Neuron (in vitro differentiated cells): ENCODE results near the gene OR6B1.
"Not testable (repeated sequence)": the region's sequence is repeated elsewhere in the genome, so short reads cannot be mapped to it uniquely, and the experiment has no call there.

ENCODE experiments used
- H2AFZ ChIP-seq: one replicate; pipeline ENCODE4 v1.6.1; 2013; ENCODE audit warnings: low read depth, mild to moderate bottlenecking, inconsistent platforms, low read length, moderate library complexity
- H3K27me3 ChIP-seq: one replicate; pipeline ENCODE4 v1.6.1; 2013; ENCODE audit warnings: low read length; ENCODE audit not compliant: insufficient read depth
- H3K36me3 ChIP-seq: one replicate; pipeline ENCODE4 v1.6.1; 2013; ENCODE audit warnings: low read length; ENCODE audit not compliant: insufficient read depth
- H3K4me1 ChIP-seq: one replicate; pipeline ENCODE4 v1.6.1; 2013; ENCODE audit warnings: low read length; ENCODE audit not compliant: insufficient read depth
- H3K4me3 ChIP-seq: 2 replicates; pipeline ENCODE4 v1.5.1; 2013; ENCODE audit warnings: mild to moderate bottlenecking, low read length, moderate library complexity
- H3K9me3 ChIP-seq: one replicate; pipeline ENCODE4 v1.6.1; 2013; ENCODE audit warnings: low read length

The OR6B1 gene

DNA sequence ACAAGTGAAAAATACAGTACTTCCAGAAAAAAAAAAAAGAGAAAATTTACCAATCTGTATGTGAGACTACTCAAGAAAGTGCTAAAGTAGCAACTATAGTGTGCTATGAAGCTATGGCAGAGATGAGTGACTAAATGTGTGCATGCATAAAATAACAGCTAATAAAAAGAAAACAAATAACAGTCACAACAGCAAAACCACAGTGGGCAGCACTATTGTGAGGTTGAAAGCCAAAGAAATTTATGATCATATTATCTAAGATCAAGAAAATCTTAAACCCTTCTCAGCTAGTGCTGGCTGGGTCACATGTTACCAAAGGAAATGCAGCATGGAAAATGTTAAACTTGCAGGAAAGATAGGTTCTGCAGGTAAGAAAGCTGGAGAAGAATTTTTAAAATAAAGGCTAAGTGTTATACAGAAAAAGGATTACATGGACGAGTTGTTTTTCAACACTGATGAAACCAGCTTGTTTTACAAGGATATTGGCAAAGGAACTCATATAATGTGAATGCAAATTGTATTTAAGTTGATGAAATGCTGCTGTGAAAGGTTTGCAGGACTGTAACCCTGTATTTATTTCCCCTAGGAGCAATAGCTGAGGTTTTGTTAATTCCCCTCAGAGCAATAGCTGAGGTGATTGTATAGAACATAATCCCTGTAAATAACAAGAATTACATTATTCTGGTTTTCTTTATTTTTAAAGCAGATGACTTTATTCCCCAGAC is 33.0 kb downstream of the OR6B1 start:
- H3K4me1 ChIP-seq = no peaks in the 10 kb centered on the region
- H3K9me3 ChIP-seq = no peaks in the 10 kb centered on the region
- no peaks in the 10 kb centered on the region for H3K36me3 ChIP-seq
- H3K27me3 ChIP-seq = no peaks in the 10 kb centered on the region
- H2AFZ ChIP-seq = no peak overlapping the region
- no peak overlapping the region for H3K4me3 ChIP-seq

DNA sequence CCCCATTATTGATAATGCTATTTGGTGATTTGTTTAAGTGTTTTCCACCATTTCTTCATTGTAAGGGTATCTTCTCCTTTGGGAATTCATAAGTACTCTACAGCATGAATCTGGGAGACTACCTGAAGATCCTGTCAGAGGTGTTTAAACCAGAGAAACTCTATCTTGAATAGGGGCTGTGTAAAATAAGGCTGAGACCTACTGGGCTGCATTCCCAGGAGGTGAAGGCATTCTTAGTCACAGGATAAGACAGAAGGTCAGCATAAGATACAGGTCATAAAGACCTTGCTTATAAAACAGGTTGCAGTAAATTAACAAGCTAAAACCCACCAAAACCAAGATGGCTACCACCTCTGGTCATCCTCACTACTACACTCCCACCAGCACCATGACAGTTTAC is 35.3 kb downstream of the OR6B1 start:
- Histone ChIP-seq H3K4me3 (no peak overlapping the region), H3K9me3 (no peaks in the 10 kb centered on the region), H3K36me3 (no peaks in the 10 kb centered on the region), H3K4me1 (no peaks in the 10 kb centered on the region), H2AFZ (no peak overlapping the region), H3K27me3 (no peaks in the 10 kb centered on the region)

- H3K4me1 ChIP-seq = no peaks in the 10 kb centered on the region
- H3K4me3 ChIP-seq = no peak overlapping the region
- no peaks in the 10 kb centered on the region for H3K36me3 ChIP-seq
- H3K9me3 ChIP-seq = no peaks in the 10 kb centered on the region
- no peak overlapping the region for H2AFZ ChIP-seq
- no peaks in the 10 kb centered on the region for H3K27me3 ChIP-seq
These were observed 36.3 kb downstream of the OR6B1 start for GRCh38 chr7:144036302-144036885.

DNA sequence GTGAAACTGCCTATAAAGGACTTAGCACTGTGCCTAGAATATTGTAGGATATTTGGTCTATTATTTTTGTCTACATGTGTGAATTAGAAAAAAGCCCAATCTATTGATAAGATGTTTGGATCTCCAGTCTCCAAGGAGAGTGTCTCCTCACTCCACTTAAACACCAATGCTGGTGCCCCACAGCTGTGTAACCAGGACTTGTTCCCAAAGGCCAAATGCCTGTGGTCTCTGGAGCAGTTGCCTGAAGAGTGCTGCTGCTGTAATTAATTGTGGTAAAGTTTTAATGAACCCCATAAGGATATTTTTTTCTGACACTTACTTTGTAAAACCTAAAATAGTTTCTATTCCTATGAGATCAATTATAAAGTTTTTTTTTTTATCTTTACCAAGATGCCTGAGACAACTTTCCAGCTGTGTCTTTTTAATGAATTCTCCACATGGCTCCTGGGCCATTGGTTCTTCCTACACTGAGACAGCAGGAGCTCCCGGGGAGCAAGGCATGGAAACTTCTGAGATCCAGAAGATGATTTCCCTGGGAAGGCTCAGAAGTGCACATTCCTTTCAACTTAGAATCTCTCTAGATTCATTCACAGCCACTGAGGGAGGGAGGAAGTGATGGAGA is 37.4 kb downstream of the OR6B1 start:
- no peaks in the 10 kb centered on the region for H3K27me3 ChIP-seq
- no peak overlapping the region for H3K4me3 ChIP-seq
- no peaks in the 10 kb centered on the region for H3K36me3 ChIP-seq
- H3K4me1 ChIP-seq = no peaks in the 10 kb centered on the region
- no peaks in the 10 kb centered on the region for H3K9me3 ChIP-seq
- H2AFZ ChIP-seq = no peak overlapping the region

GRCh38 chr7:144038887-144039286 is 38.8 kb downstream of the OR6B1 start:
- Histone ChIP-seq H2AFZ (no peak overlapping the region), H3K4me1 (no peaks in the 10 kb centered on the region), H3K36me3 (no peaks in the 10 kb centered on the region), H3K27me3 (no peaks in the 10 kb centered on the region), H3K9me3 (no peaks in the 10 kb centered on the region), H3K4me3 (no peak overlapping the region)

- H3K9me3 ChIP-seq = no peaks in the 10 kb centered on the region
- no peak within 1 kb of the TSS for H3K4me3 ChIP-seq
- no peaks in the 10 kb centered on the region for H3K36me3 ChIP-seq
- H3K27me3 ChIP-seq = no peaks in the 10 kb centered on the region
- no peak within 1 kb of the TSS for H2AFZ ChIP-seq
- H3K4me1 ChIP-seq = no peaks in the 10 kb centered on the region
These were observed 48.5 kb downstream of the OR6B1 start, which contains the start of gene OR2A5 for GRCh38 chr7:144048648-144049047. TSS of gene OR2A5 (plus strand) at chr7:144048948. CDS start at chr7:144050402, 1,454 bp downstream.

DNA sequence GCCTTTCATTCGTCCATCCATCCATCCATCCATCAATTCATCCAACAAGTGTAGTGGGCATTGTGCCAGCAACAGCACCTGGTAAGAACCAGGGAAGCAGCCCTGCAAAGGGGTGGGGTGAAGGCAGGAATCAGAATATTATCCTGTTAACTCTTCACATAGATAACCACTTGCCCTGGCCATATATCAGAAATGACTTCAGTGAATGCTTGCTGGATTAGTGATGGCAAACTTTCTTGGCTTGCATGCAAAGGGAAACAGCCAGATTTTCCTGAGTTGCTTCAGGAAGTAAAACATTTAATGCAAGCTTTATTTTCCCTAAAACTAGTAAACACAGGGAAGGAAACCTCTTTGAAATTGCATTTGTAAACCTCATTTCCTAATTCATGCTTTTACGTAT is 49.4 kb downstream of the OR6B1 start:
- H2AFZ ChIP-seq = no peak overlapping the region
- H3K9me3 ChIP-seq = no peaks in the 10 kb centered on the region
- no peaks in the 10 kb centered on the region for H3K27me3 ChIP-seq
- no peaks in the 10 kb centered on the region for H3K36me3 ChIP-seq
- no peaks in the 10 kb centered on the region for H3K4me1 ChIP-seq
- H3K4me3 ChIP-seq = no peak overlapping the region

GRCh38 chr7:144050093-144050492 is 50.0 kb downstream of the OR6B1 start:
- Histone ChIP-seq H3K4me3 (no peak overlapping the region), H3K27me3 (no peaks in the 10 kb centered on the region), H3K9me3 (no peaks in the 10 kb centered on the region), H3K36me3 (no peaks in the 10 kb centered on the region), H2AFZ (no peak overlapping the region), H3K4me1 (no peaks in the 10 kb centered on the region)

DNA sequence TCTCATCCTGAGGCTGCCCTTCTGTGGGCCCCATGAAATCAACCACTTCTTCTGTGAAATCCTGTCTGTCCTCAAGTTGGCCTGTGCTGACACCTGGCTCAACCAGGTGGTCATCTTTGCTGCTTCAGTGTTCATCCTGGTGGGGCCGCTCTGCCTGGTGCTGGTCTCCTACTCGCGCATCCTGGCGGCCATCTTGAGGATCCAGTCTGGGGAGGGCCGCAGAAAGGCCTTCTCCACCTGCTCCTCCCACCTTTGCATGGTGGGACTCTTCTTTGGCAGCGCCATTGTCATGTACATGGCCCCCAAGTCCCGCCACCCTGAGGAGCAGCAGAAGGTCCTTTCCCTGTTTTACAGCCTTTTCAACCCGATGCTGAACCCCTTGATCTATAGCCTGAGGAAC is 50.8 kb downstream of the OR6B1 start:
- H3K4me1 ChIP-seq, H3K36me3 ChIP-seq, H3K4me3 ChIP-seq, H3K27me3 ChIP-seq, H3K9me3 ChIP-seq, H2AFZ ChIP-seq: not testable (repeated sequence)

DNA sequence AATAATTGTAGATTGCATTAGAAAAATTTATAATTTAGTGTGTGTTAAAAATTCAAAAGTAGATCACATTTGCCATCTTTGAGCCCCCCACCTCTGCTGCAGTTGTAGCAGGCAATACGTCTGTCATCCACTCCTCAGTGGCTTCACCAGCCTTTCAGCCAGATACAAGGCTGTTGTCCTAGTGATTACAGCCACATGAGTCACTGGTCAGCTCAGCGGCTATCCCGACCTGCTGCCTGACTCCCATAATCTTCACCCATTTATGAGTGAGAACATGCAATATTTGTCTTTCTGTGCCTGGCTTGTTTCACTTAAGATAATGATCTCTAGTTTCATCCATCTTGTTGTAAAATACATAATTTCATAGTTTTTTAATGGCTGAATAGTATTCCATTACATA is 57.8 kb downstream of the OR6B1 start:
- Histone ChIP-seq H3K36me3 (no peaks in the 10 kb centered on the region), H3K9me3 (no peaks in the 10 kb centered on the region), H3K4me3 (no peak overlapping the region), H3K27me3 (no peaks in the 10 kb centered on the region), H2AFZ (no peak overlapping the region), H3K4me1 (no peaks in the 10 kb centered on the region)
